Fibroblast of peridontal ligament (primary cell): ENCODE measurements around the gene POTEF.
"Not testable (repeated sequence)": the region's sequence is repeated elsewhere in the genome, so short reads cannot be mapped to it uniquely, and the experiment has no call there.

Experiments
- DNase-seq: peaks from one replicate; pipeline ENCODE4 v3.0.0-alpha.2; 2010; ENCODE audit errors: extremely low read depth

Gene POTEF

DNA sequence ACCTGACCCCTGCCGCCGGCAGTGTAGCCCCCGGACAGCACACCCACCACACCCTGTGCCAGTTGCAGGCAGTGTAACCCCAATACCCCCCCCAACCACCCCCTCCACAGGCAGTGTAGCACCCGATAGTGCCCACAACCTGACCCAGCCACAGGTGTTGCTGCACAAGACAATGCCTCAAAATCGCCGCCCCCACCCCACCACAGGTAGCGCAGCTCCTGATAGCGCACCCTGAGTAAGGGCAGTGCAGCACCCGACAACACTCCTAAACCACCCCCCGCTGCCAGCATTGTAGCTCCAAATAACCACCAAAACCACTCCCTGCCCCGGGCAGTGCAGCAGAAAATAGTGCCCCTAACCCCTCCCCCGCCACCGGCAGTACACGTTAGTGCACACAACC, 558 bp downstream of the POTEF start:
- not testable (repeated sequence) for DNase-seq

DNA sequence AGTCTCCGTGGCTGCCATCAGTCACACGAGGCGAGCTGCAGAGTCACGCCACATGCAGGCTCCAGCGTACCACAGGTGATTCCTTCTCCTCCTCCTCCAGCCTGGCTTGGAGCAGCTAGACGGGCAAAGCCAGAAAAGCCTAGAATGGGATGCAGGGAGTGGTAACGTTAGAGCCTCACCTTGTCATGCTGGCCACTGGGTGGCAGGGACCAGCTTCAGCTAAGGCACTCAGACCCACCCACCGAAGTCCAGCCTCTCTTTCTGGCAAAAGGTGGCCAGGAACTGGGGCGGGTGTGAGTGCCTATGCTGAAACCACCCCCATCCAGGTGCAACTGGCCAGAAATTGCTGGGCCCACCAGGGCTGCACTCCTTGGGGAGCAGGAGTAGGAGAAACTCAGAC, 1.3 kb downstream of the POTEF start:
- not testable (repeated sequence) for DNase-seq

DNA sequence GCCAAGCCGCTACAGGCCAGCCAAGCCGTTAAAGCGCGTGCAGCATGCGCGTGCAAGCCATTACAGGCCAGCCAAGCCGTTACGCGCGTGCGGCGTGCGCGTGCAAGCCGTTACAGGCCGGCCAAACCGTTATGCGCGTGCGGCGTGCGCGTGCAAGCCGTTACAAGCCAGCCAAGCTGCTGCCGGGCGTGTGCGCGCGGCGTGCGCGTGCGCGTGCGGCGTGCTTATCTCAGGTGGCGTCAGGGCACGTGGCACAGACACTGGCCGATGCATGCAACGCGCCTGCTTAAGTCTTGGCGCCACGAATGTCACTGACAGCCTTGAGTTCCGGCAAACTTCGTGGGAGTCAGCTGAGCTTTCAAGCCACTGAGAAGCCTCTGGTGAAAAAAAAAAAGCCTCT, 8.1 kb downstream of the POTEF start:
- not testable (repeated sequence) for DNase-seq

DNA sequence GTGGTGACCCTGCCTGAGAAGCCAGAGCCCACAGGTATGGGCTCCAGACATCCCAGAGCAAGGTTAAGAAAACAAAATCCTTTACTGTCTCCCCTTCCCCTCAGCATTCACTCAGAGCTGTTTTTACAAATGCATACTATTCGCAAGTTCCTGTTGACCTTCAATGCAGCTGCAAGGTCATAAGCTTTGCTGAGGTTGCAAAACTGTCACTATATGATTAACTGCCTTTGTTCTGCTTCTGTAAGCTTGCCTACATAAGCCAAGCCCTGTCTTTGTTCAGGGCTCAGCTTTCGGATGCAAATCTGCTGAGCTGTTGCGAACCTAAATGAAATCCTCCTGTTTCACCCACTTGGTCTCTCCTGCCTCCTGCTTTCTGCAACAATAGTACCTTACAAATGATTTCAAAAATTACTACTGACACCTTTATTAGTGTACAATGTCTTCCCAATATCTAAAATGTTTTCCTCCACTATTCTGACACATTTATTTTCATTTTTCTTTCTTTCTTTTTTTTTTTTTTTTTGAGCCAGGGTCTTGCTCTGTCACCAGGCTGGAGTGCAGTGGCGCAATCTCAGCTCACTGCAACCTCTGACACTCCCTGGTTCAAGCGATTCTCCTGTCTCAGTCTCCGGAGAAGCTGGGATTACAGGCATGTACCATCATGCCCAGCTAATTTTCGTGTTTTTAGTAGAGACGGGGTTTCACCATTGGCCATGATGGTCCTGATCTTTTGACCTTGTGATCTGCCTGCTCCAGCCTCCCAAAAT, 26.2 kb downstream of the POTEF start:
- DNase-seq: not testable (repeated sequence)

DNA sequence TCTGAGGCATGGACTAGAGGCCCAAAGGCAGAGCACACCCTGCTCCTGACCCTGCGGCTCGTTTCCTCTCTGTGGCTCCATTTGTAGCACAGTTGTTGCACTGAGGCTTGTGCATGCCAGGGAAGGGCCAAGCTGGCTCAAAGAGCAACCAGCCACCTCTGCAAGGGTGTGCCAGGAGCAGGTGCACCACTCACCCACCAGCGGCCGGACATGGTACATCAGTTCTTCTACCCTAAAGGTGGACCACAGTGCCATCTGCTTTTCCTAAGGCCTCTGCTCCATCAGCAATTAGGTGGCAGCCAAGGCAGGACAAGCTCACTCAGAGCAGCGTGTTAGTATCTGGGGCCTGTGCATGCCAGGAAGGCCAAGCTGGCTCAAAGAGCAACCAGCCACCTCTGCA, 66.4 kb downstream of the POTEF start:
- not testable (repeated sequence) for DNase-seq

DNA sequence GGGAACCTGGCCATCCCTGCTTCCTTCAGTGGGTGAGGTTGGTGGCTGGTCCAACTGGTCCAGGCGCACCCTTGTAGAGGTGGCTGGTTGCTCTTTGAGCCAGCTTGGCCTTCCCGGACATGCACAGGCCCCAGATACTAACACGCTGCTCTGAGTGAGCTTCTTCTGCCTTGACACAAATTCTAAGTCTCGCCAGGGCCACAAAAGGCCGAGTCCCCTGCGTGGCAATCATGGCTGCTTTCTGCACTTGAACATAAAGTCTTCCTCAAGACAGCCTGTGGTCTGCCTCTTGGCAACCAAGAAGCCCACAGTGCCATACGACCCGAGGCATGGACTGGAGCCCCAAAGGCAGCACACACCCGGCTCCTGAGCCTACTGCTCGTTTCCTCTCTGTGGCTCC, 69.0 kb downstream of the POTEF start:
- DNase-seq: not testable (repeated sequence)

DNA sequence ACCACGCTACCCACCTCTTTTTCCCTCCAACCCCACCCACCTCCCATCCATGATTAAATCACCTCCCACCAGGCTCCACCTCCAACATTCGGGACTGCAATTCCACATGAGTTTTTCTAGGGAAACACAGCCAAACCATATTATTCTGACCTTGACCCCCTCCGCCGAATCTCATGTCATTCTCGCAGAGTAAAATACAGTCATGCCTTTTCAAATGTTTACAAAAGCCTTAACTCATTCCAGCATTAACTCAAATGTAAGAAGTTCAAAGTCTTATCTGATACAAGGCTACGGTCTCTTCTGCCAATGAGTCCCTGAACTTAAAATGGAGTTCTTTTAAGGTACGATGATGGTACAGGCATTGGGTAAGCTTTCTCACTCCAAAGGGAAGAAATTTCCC, 72.7 kb downstream of the POTEF start:
- DNase-seq: not testable (repeated sequence)

DNA sequence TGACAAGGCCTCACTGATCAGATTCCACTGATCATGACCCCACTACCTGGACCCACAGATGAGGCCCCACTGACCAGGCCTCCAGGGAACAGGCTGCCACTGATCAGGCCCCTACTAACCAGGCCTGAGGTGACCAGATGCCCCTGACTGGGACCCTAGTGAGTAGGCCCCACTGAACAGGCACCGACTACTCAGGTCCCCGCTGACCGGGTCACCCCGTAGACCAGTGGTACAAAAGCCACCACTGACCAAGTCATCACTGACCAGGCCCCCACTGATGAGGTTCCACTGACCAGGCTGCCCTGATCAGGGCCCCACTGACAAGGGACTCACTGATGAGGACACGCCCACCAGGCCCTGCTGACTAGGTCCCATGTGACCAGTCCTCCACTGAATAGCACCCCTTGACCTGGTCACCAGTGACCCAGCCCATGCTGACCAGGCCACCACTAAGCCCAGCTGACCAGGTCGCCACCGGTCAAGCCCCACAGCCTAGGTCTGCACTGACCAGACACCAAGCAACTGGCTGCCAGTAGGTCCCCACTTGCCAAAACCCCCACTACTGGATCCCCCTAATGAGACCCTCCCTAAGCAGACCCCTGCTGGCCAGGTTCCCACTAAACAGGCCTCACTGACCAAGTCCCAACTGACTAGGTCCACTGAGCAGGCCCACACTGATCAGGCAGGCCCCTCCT, 75.7 kb downstream of the POTEF start:
- DNase-seq: not testable (repeated sequence)

DNA sequence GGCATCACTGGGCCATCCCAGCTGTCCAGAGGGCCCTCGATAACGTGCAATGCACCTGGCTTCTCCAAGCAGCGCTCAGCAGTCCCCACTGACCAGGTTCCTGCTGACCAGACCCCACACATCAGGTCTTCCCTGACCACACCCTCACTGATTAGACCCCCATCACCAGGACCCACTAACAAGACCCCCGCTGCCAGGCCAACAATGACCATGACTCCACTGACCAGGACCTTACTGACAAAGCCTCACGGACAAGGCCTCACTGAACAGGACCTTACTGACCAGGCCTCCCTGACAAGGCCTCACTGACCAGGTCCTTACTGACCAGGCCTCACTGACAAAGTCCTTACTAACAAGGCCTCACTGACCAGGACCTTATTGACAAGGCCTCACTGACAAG, 76.6 kb downstream of the POTEF start:
- not testable (repeated sequence) for DNase-seq

DNA sequence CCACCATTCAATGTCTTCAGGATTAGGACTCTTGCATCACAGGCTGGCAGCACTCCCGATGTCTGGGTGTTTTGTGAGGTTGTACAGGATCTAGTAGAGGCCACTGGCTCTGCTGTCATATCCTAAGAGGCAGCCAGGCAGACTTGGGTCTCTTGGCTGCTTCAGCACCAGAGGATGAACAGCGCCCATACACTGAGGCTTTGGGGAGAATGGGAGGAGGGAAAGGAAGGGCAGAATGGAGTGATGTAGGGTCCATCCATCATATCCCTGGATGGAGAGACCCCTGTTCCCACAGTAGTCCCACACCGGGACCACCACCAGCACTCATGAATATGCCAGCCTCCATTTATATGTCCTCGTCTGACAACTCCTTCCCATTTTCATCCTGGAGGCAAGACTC, 80.6 kb downstream of the POTEF start:
- not testable (repeated sequence) for DNase-seq

DNA sequence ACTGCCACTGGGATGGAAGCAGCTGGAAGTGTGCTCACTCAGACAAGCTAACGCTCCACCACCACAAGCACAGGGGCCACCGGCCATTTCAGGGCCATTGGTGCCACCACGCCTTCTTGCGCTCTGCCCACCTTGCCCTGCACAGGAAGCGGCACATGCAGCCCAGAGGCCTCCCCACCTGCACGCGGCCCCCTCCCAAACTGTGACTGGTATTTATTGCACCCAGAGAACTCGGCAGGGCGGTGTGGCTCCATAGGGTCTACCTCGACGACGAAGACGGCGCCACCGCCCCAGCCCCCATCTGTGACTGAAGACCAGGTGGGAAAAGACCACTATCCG, 90.8 kb downstream of the POTEF start:
- not testable (repeated sequence) for DNase-seq

DNA sequence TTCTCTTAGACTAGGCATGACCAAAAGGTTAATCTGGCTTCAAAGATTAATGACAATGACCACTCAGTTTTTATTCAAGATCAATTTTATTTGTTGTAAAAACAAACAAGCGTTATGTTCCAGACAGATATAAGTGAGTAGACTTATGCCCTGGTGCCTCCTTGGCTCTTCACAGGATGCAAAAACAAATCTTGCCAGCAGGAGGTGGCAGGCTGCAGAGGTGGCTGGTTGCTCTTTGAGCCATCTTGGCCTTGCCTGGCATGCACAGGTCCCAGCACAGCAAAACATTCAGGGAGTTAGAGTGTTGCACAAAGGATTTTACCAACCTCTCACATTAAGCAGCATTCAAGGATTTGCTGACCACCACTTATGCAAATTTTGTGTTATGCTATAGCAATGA, 103.1 kb downstream of the POTEF start:
- DNase-seq: not testable (repeated sequence)
